ENCODE measurements around the gene RAC2. TPM values are rescaled to one million over a fixed set of nuclear protein-coding genes. Genes with fewer than 3 reads are reported as not detected.

The RAC2 gene
- total RNA-seq, 5 donors from 2014 or later (not counting 1 experiment from before 2014, with no cell fraction given): 353 to 413 (median 385) TPM

DNA sequence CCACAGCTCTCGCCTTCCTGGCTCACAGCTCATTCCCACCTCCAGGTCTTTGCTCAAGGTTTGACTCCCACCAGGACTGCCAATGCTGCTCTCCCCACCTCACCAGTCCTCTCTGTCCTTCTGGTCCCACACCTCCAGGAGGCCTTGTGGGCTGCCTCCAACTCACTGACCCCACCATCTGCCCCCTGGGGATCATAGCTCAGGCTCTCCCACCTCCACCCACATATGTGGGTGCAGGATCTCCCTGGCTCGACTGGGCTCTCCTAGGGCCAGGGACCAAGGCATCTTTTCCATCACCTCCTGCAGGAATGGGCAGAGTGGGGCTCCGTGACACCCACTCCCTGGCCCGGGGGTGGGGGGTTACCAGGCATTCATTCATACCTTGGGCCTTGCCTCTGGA is 18.0 kb downstream of the RAC2 start:
- ChIA-PET POLR2A (interaction anchor here in 1 of 2 donors (0.6 kb wide), 1 partner anchor 49 kb away, joined by 4 read pairs; no protein-coding TSS in a partner anchor), CTCF (no interaction called here)
- Histone ChIP-seq H3K4me1 (ENCODE audit: control insufficient read depth in 1 of 2, extremely low read depth in 1 of 2, insufficient read depth in 2 of 2, low read length in 2 of 2) (peaks cover 71 to 96% of the 10 kb centered on the region in 2 experiments), H3K4me3 (ENCODE audit: control insufficient read depth in 1 of 2, extremely low read depth in 1 of 2, low read length in 1 of 2) (peak overlapping the region in 1 of 2 donors; percentile 2), H3K36me3 (ENCODE audit: control insufficient read depth in 2 of 2, extremely low read depth in 1 of 2, insufficient read depth in 1 of 2, low read length in 1 of 2) (peaks cover 12 to 69% of the 10 kb centered on the region in 2 donors), H3K27ac (ENCODE audit: low read length) (peak overlapping the region; percentile 39), H3K27me3 (replicated peaks in 1 of 2; ENCODE audit: control insufficient read depth in 2 of 2, extremely low read depth in 1 of 2, insufficient read depth in 2 of 2, low read length in 1 of 2) (no peaks in the 10 kb centered on the region), H3K9me3 (no peaks in the 10 kb centered on the region)
- peaks cover 43% of the 10 kb centered on the region for H3K36me3 Mint-ChIP-seq
- peaks cover 89 to 92% (median 90%) of the 10 kb centered on the region in 3 donors for H3K4me1 Mint-ChIP-seq
- peak overlapping the region in 1 of 3 donors; percentile 65 for H3K4me3 Mint-ChIP-seq
- ATAC-seq (replicated peaks in 1 of 4): no peak
- no peaks in the 10 kb centered on the region for H3K27me3 Mint-ChIP-seq
- WGBS (ENCODE audit: insufficient coverage): 82% methylated on average over 4 of the region's 4 CpGs
- DNase-seq: no peak
- peak overlapping the region; percentile 90 to 98 for H3K27ac Mint-ChIP-seq
- H3K9me3 Mint-ChIP-seq: peaks cover 0 to 5% (median 0%) of the 10 kb centered on the region in 3 donors

DNA sequence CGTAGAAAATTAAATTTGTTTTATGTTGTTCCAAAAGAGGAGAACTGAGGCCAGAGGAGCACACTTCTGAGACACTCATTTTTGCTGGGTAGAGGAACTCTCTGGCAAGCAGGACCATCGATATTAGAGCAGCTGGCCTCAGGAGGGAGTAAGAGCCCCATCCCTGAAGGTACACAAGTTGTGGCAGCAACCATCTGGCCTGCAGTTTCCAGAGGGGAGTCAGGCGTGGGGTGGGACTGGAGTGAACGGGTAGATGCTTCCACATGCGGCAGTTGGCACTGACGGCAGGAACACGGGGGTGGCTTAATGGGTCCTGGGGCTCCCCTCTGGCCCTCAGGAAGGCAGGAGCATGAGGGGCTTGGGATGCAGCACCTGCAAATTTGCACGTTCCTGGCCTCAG is 18.6 kb downstream of the RAC2 start:
- Mint-ChIP-seq H3K27ac (peak overlapping the region; percentile 90 to 98), H3K27me3 (no peaks in the 10 kb centered on the region), H3K9me3 (peaks cover 0 to 5% (median 5%) of the 10 kb centered on the region in 3 donors), H3K4me1 (peaks cover 89 to 92% (median 90%) of the 10 kb centered on the region in 3 donors), H3K4me3 (peak overlapping the region in 1 of 3 donors; percentile 65), H3K36me3 (peaks cover 46% of the 10 kb centered on the region)
- CTCF ChIA-PET: no interaction called here
- no peaks in the 10 kb centered on the region for H3K9me3 ChIP-seq
- POLR2A ChIA-PET: no interaction called here
- H3K4me3 ChIP-seq (ENCODE audit: control insufficient read depth in 1 of 2, extremely low read depth in 1 of 2, low read length in 1 of 2): no peak overlapping the region
- H3K27me3 ChIP-seq (replicated peaks in 1 of 2; ENCODE audit: control insufficient read depth in 2 of 2, extremely low read depth in 1 of 2, insufficient read depth in 2 of 2, low read length in 1 of 2): no peaks in the 10 kb centered on the region
- peaks cover 12 to 63% of the 10 kb centered on the region in 2 donors for H3K36me3 ChIP-seq (ENCODE audit: control insufficient read depth in 2 of 2, extremely low read depth in 1 of 2, insufficient read depth in 1 of 2, low read length in 1 of 2)
- H3K4me1 ChIP-seq (ENCODE audit: control insufficient read depth in 1 of 2, extremely low read depth in 1 of 2, insufficient read depth in 2 of 2, low read length in 2 of 2): peaks cover 70 to 96% of the 10 kb centered on the region in 2 experiments
- WGBS (ENCODE audit: insufficient coverage): 73% methylated on average over 7 of the region's 8 CpGs
- DNase-seq (no peak), ATAC-seq (replicated peaks in 1 of 4) (no peak)
- H3K27ac ChIP-seq (ENCODE audit: low read length): peak overlapping the region; percentile 80

DNA sequence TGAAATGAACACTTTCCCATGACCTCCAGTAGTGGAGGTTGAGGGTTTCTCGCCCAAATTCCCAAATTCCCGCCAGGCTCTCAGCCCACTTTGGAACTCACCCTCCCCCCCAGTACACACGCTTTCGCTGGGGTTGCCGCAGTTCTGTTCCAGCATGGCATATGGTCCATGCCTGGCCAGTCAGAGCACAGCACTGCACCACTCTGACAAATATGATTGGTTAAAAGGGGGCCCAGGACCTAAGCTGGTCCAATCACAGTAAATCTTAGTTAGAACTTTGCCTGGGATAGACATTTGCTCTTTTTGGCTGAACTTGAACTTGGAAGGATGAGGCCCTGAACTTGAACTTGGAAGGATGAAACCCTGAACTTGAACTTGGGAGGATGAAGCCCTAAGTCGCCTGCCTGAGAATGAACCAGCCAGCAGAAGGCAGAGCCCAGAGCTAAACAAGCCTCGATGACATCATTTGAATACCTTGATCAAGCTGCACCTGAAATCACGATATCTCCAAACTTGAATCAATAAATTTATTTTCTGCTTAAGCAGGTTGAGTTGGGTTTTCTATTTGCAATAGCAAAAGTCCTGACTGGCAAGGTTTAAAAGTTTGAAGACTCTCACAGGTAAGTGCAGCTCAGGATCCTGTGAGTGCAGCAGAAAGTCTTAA is 19.2 kb downstream of the RAC2 start:
- Histone ChIP-seq H3K36me3 (ENCODE audit: control insufficient read depth in 2 of 2, extremely low read depth in 1 of 2, insufficient read depth in 1 of 2, low read length in 1 of 2) (peaks cover 12 to 59% of the 10 kb centered on the region in 2 donors), H3K27ac (ENCODE audit: low read length) (peak overlapping the region; percentile 80), H3K4me1 (ENCODE audit: control insufficient read depth in 1 of 2, extremely low read depth in 1 of 2, insufficient read depth in 2 of 2, low read length in 2 of 2) (peaks cover 66 to 96% of the 10 kb centered on the region in 2 experiments), H3K4me3 (ENCODE audit: control insufficient read depth in 1 of 2, extremely low read depth in 1 of 2, low read length in 1 of 2) (no peak overlapping the region), H3K27me3 (replicated peaks in 1 of 2; ENCODE audit: control insufficient read depth in 2 of 2, extremely low read depth in 1 of 2, insufficient read depth in 2 of 2, low read length in 1 of 2) (no peaks in the 10 kb centered on the region), H3K9me3 (no peaks in the 10 kb centered on the region)
- no peaks in the 10 kb centered on the region for H3K27me3 Mint-ChIP-seq
- POLR2A ChIA-PET: interaction anchor here in 1 of 2 donors (0.6 kb wide), 1 partner anchor 454 kb away, joined by 3 read pairs; no protein-coding TSS in a partner anchor
- peaks cover 89 to 92% (median 91%) of the 10 kb centered on the region in 3 donors for H3K4me1 Mint-ChIP-seq
- 0% methylated on average over 1 of the region's 8 CpGs for WGBS (ENCODE audit: insufficient coverage)
- CTCF ChIA-PET: interaction anchor here in 1 of 2 donors (2.7 kb wide), 1 partner anchor 13 kb away, joined by 7 read pairs; no protein-coding TSS in a partner anchor
- H3K36me3 Mint-ChIP-seq: peaks cover 46% of the 10 kb centered on the region
- DNase-seq (no peak), ATAC-seq (replicated peaks in 1 of 4) (no peak)
- peak overlapping the region in 2 of 3 donors; percentile 1 to 65 for H3K4me3 Mint-ChIP-seq
- peaks cover 0 to 5% (median 5%) of the 10 kb centered on the region in 3 donors for H3K9me3 Mint-ChIP-seq
- peak overlapping the region; percentile 90 to 98 for H3K27ac Mint-ChIP-seq

- Mint-ChIP-seq H3K4me3 (peak overlapping the region; percentile 14 to 65 (median 45)), H3K4me1 (peaks cover 89 to 92% (median 91%) of the 10 kb centered on the region in 3 donors), H3K36me3 (peaks cover 46% of the 10 kb centered on the region), H3K9me3 (peaks cover 0 to 5% (median 5%) of the 10 kb centered on the region in 3 donors), H3K27ac (peak overlapping the region; percentile 90 to 98), H3K27me3 (no peaks in the 10 kb centered on the region)
- Histone ChIP-seq H3K9me3 (no peaks in the 10 kb centered on the region), H3K27ac (ENCODE audit: low read length) (peak overlapping the region; percentile 80), H3K4me3 (ENCODE audit: control insufficient read depth in 1 of 2, extremely low read depth in 1 of 2, low read length in 1 of 2) (no peak overlapping the region), H3K4me1 (ENCODE audit: control insufficient read depth in 1 of 2, extremely low read depth in 1 of 2, insufficient read depth in 2 of 2, low read length in 2 of 2) (peaks cover 64 to 96% of the 10 kb centered on the region in 2 experiments), H3K36me3 (ENCODE audit: control insufficient read depth in 2 of 2, extremely low read depth in 1 of 2, insufficient read depth in 1 of 2, low read length in 1 of 2) (peaks cover 12 to 51% of the 10 kb centered on the region in 2 donors), H3K27me3 (replicated peaks in 1 of 2; ENCODE audit: control insufficient read depth in 2 of 2, extremely low read depth in 1 of 2, insufficient read depth in 2 of 2, low read length in 1 of 2) (no peaks in the 10 kb centered on the region)
- POLR2A ChIA-PET: no interaction called here
- DNase-seq (peak in 1 of 35 experiments; percentile 56), ATAC-seq (replicated peaks in 1 of 4) (peak; percentile 33 to 39 (median 36))
- CTCF ChIA-PET: interaction anchor here in 1 of 2 donors (2.7 kb wide), 1 partner anchor 14 kb away, joined by 7 read pairs; no protein-coding TSS in a partner anchor
- 83% methylated on average over 1 of the region's 3 CpGs for WGBS (ENCODE audit: insufficient coverage)
Measured at GRCh38 chr22:37223965-37224551, 20.0 kb downstream of the RAC2 start.

DNA sequence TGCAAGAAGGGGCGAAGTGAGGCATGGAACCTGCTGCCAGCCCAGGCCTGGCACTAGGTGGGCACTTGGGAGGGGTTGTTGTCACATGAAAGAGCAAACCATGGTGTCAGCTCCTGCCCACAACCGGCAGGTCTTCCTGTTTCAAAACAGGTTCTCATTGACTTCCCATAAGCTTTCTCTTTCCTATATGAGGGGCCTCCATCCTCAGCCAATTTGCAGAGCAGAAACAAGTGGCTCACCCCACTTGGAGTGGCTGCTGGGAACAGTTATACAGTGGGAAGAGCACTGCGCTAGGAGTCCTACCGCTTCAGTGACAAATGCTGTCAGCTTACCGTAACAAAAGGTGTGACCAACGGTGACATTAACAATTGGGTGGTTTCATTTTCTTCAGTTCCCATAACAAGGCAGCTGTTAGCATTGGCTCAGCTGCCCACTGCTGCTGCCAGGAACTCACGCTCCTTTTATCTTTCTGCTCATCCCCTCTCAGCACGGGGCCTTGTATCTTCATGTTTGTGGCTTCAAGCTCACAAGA is 21.6 kb downstream of the RAC2 start:
- H3K4me1 ChIP-seq (ENCODE audit: control insufficient read depth in 1 of 2, extremely low read depth in 1 of 2, insufficient read depth in 2 of 2, low read length in 2 of 2): peaks cover 61 to 96% of the 10 kb centered on the region in 2 experiments
- DNase-seq (peak in 26 of 35 experiments; percentile 40 to 70 (median 56)), ATAC-seq (replicated peaks in 1 of 4) (peak; percentile 14 to 39 (median 33))
- Mint-ChIP-seq H3K4me1 (peaks cover 91 to 92% (median 92%) of the 10 kb centered on the region in 3 donors), H3K27ac (peak overlapping the region; percentile 90 to 98), H3K27me3 (no peaks in the 10 kb centered on the region), H3K9me3 (peaks cover 0 to 5% (median 5%) of the 10 kb centered on the region in 3 donors), H3K4me3 (peak overlapping the region; percentile 56 to 68 (median 65)), H3K36me3 (peaks cover 38% of the 10 kb centered on the region)
- ChIA-PET CTCF (interaction anchor here in 1 of 2 donors (0.6 to 2.7 kb wide), 5 partner anchors 16 to 62 kb away, joined by 3 to 7 read pairs (median 3); no protein-coding TSS in a partner anchor), POLR2A (no interaction called here)
- H3K27ac ChIP-seq (ENCODE audit: low read length): peak overlapping the region; percentile 80
- H3K4me3 ChIP-seq (ENCODE audit: control insufficient read depth in 1 of 2, extremely low read depth in 1 of 2, low read length in 1 of 2): no peak overlapping the region
- 6% methylated on average over 8 of the region's 8 CpGs for WGBS (ENCODE audit: insufficient coverage)
- H3K36me3 ChIP-seq (ENCODE audit: control insufficient read depth in 2 of 2, extremely low read depth in 1 of 2, insufficient read depth in 1 of 2, low read length in 1 of 2): peaks cover 12 to 35% of the 10 kb centered on the region in 2 donors
- no peaks in the 10 kb centered on the region for H3K27me3 ChIP-seq (replicated peaks in 1 of 2; ENCODE audit: control insufficient read depth in 2 of 2, extremely low read depth in 1 of 2, insufficient read depth in 2 of 2, low read length in 1 of 2)
- no peaks in the 10 kb centered on the region for H3K9me3 ChIP-seq
